Measurements from ENCODE around the gene CLRN3.

GRCh38 chr10:127887541-127888415, 5.0 kb downstream of the CLRN3 start:
- TF ChIP-seq CTCF (IDR thresholded peaks at IDR 0.05) (no peak), POLR2AphosphoS5 (IDR thresholded peaks at IDR 0.05) (no peak)

Measured in breast epithelium (tissue), 3 donors.